GM19463 (cell line): ENCODE measurements around the gene SNUPN.
"Not testable (repeated sequence)": the region's sequence is repeated elsewhere in the genome, so short reads cannot be mapped to it uniquely, and the experiment has no call there.

Source experiments
- ATAC-seq: cut with Tn5 transposase; IDR thresholded peaks from one replicate; pipeline ENCODE4 v1.9.1; 2021; ENCODE audit warnings: mild to moderate bottlenecking, moderate library complexity; ENCODE audit not compliant: unreplicated experiment

SNUPN gene

GRCh38 chr15:75637245-75638009 is 11.9 kb upstream of the SNUPN start:
- ATAC-seq: no peak

GRCh38 chr15:75636026-75636425 is 10.5 kb upstream of the SNUPN start:
- no peak for ATAC-seq

- not testable (repeated sequence) for ATAC-seq
These were observed 8.4 kb upstream of the SNUPN start for GRCh38 chr15:75633922-75634321.

- no peak for ATAC-seq
These were observed 6.4 kb upstream of the SNUPN start for GRCh38 chr15:75631935-75632334.

- no peak for ATAC-seq
These were observed 3.0 kb downstream of the SNUPN start for GRCh38 chr15:75622505-75622904.

GRCh38 chr15:75620841-75621391 is 4.6 kb downstream of the SNUPN start:
- no peak for ATAC-seq

- no peak for ATAC-seq
These were observed 5.3 kb downstream of the SNUPN start for GRCh38 chr15:75620058-75620820.

GRCh38 chr15:75616766-75617165 is 8.8 kb downstream of the SNUPN start:
- ATAC-seq: no peak

- no peak for ATAC-seq
These were observed 18.5 kb downstream of the SNUPN start for GRCh38 chr15:75606711-75607699.

GRCh38 chr15:75606026-75606425 is 19.5 kb downstream of the SNUPN start:
- ATAC-seq: no peak

- ATAC-seq: no peak
These were observed 26.1 kb downstream of the SNUPN start for GRCh38 chr15:75599401-75599800.

- ATAC-seq: no peak
These were observed 27.2 kb downstream of the SNUPN start for GRCh38 chr15:75598361-75598760.

GRCh38 chr15:75597667-75598341 is 27.7 kb downstream of the SNUPN start:
- no peak for ATAC-seq

GRCh38 chr15:75596703-75597345 is 28.7 kb downstream of the SNUPN start:
- ATAC-seq: no peak

- no peak for ATAC-seq
These were observed 31.2 kb downstream of the SNUPN start for GRCh38 chr15:75594276-75594675.

- no peak for ATAC-seq
These were observed 33.7 kb downstream of the SNUPN start for GRCh38 chr15:75591655-75592364.

GRCh38 chr15:75590239-75590638 is 35.3 kb downstream of the SNUPN start:
- ATAC-seq: no peak

- ATAC-seq: no peak
These were observed 36.5 kb downstream of the SNUPN start for GRCh38 chr15:75589071-75589470.

- not testable (repeated sequence) for ATAC-seq
These were observed 39.1 kb downstream of the SNUPN start for GRCh38 chr15:75586422-75586821.
